Large intestine (tissue), 3 donors: ENCODE measurements around the gene DMRT1. TPM values are rescaled to one million over a fixed set of nuclear protein-coding genes. Genes with fewer than 3 reads are reported as not detected.

Experiments used
- DNase-seq, 2 donors: peaks; one replicate each; pipeline versions ENCODE4 v3.0.0 to v3.0.0-alpha.2; 2013
- H3K27ac ChIP-seq: one replicate; pipeline ENCODE4 v1.5.1; 2013; ENCODE audit warnings: low read length
- H3K27me3 ChIP-seq: 2 replicates; pipeline ENCODE4 v1.6.1; 2013; ENCODE audit warnings: low read length; ENCODE audit not compliant: control insufficient read depth, insufficient read depth
- H3K36me3 ChIP-seq: 2 replicates; pipeline ENCODE4 v1.6.1; 2013; ENCODE audit warnings: low read length; ENCODE audit not compliant: control insufficient read depth, insufficient read depth
- H3K4me1 ChIP-seq: one replicate; pipeline ENCODE4 v1.6.1; 2013; ENCODE audit warnings: low read length; ENCODE audit not compliant: control insufficient read depth, insufficient read depth
- H3K4me3 ChIP-seq: one replicate; pipeline ENCODE4 v1.5.1; 2013; ENCODE audit warnings: low read length
- H3K9me3 ChIP-seq: one replicate; pipeline ENCODE4 v1.6.1; 2013; ENCODE audit warnings: mild to moderate bottlenecking, low read depth, low read length, moderate library complexity; ENCODE audit not compliant: control insufficient read depth
- WGBS: methylation state at CpG from one replicate; pipeline ENCODE4 v1.1.5; 2013; ENCODE audit warnings: low lambda C conversion rate; ENCODE audit not compliant: insufficient coverage; 5-methylcytosine and 5-hydroxymethylcytosine counted together
- polyA plus RNA-seq: library from polyadenylated mRNA; unstranded; fragments of 120-200 nt; gene quantifications from one replicate; pipeline ENCODE4 v1.2.1, GENCODE V29; 2013

Gene DMRT1
- polyA plus RNA-seq, 1 donor = not detected

- Histone ChIP-seq H3K4me3 (no peak overlapping the region), H3K36me3 (no peaks in the 10 kb centered on the region), H3K4me1 (no peaks in the 10 kb centered on the region), H3K9me3 (no peaks in the 10 kb centered on the region), H3K27me3 (peaks cover 30% of the 10 kb centered on the region), H3K27ac (no peak overlapping the region)
- DNase-seq = no peak
- WGBS = no CpG with 5 or more reads among the region's 7 CpGs
Measured at GRCh38 chr9:948497-948896, 107.0 kb downstream of the DMRT1 start.

- no peak for DNase-seq
- H3K27me3 ChIP-seq = peaks cover 37% of the 10 kb centered on the region
- H3K9me3 ChIP-seq = no peaks in the 10 kb centered on the region
- no peaks in the 10 kb centered on the region for H3K4me1 ChIP-seq
- H3K4me3 ChIP-seq = no peak overlapping the region
- no peaks in the 10 kb centered on the region for H3K36me3 ChIP-seq
- no CpG with 5 or more reads among the region's 1 CpG for WGBS
- H3K27ac ChIP-seq = no peak overlapping the region
Measured at GRCh38 chr9:950139-950538, 108.6 kb downstream of the DMRT1 start.

- no peak for DNase-seq
- 50% methylated on average over 2 of the region's 4 CpGs for WGBS
- Histone ChIP-seq H3K9me3 (no peaks in the 10 kb centered on the region), H3K4me1 (no peaks in the 10 kb centered on the region), H3K4me3 (no peak overlapping the region), H3K27me3 (peaks cover 30% of the 10 kb centered on the region), H3K36me3 (no peaks in the 10 kb centered on the region), H3K27ac (no peak overlapping the region)
Measured at GRCh38 chr9:952546-952945, 111.0 kb downstream of the DMRT1 start.

- H3K4me1 ChIP-seq = no peaks in the 10 kb centered on the region
- no peaks in the 10 kb centered on the region for H3K36me3 ChIP-seq
- H3K9me3 ChIP-seq = no peaks in the 10 kb centered on the region
- H3K4me3 ChIP-seq = no peak overlapping the region
- no peak overlapping the region for H3K27ac ChIP-seq
- peaks cover 46% of the 10 kb centered on the region for H3K27me3 ChIP-seq
- no peak for DNase-seq
- WGBS = no CpG with 5 or more reads among the region's 4 CpGs
Measured at GRCh38 chr9:959105-959504, 117.6 kb downstream of the DMRT1 start.

- Histone ChIP-seq H3K4me1 (no peaks in the 10 kb centered on the region), H3K27ac (no peak overlapping the region), H3K4me3 (no peak overlapping the region), H3K9me3 (no peaks in the 10 kb centered on the region), H3K27me3 (peaks cover 52% of the 10 kb centered on the region), H3K36me3 (no peaks in the 10 kb centered on the region)
- WGBS = 60% methylated on average over 1 of the region's 4 CpGs
- no peak for DNase-seq
Measured at GRCh38 chr9:959914-960313, 118.4 kb downstream of the DMRT1 start.

GRCh38 chr9:962023-962422 is 120.5 kb downstream of the DMRT1 start:
- H3K27me3 ChIP-seq = peaks cover 64% of the 10 kb centered on the region
- H3K4me3 ChIP-seq = no peak overlapping the region
- H3K9me3 ChIP-seq = no peaks in the 10 kb centered on the region
- DNase-seq = no peak
- WGBS = no CpG with 5 or more reads among the region's 6 CpGs
- no peaks in the 10 kb centered on the region for H3K4me1 ChIP-seq
- H3K36me3 ChIP-seq = no peaks in the 10 kb centered on the region
- no peak overlapping the region for H3K27ac ChIP-seq

- H3K9me3 ChIP-seq = peaks cover 11% of the 10 kb centered on the region
- H3K4me1 ChIP-seq = peaks cover 3% of the 10 kb centered on the region
- peaks cover 80% of the 10 kb centered on the region for H3K27me3 ChIP-seq
- WGBS = no CpG with 5 or more reads among the region's 4 CpGs
- no peaks in the 10 kb centered on the region for H3K36me3 ChIP-seq
- no peak overlapping the region for H3K4me3 ChIP-seq
- no peak for DNase-seq
- no peak overlapping the region for H3K27ac ChIP-seq
Measured at GRCh38 chr9:965497-965896, 124.0 kb downstream of the DMRT1 start.

- Histone ChIP-seq H3K9me3 (peaks cover 21% of the 10 kb centered on the region), H3K27me3 (peaks cover 80% of the 10 kb centered on the region), H3K4me3 (no peak overlapping the region), H3K27ac (no peak overlapping the region), H3K4me1 (peaks cover 12% of the 10 kb centered on the region), H3K36me3 (no peaks in the 10 kb centered on the region)
- DNase-seq = no peak
- no CpG with 5 or more reads among the region's 3 CpGs for WGBS
Measured at GRCh38 chr9:966870-967269, 125.4 kb downstream of the DMRT1 start.

- Histone ChIP-seq H3K4me3 (no peak overlapping the region), H3K27me3 (peaks cover 81% of the 10 kb centered on the region), H3K4me1 (peaks cover 15% of the 10 kb centered on the region), H3K36me3 (no peaks in the 10 kb centered on the region), H3K9me3 (peaks cover 24% of the 10 kb centered on the region), H3K27ac (no peak overlapping the region)
- DNase-seq = no peak
- 0% methylated on average over 3 of the region's 6 CpGs for WGBS
Measured at GRCh38 chr9:967436-967835, 125.9 kb downstream of the DMRT1 start.

GRCh38 chr9:967903-968641 is 126.6 kb downstream of the DMRT1 start:
- no peak for DNase-seq
- no peak overlapping the region for H3K4me3 ChIP-seq
- WGBS = 4% methylated on average over 5 of the region's 15 CpGs
- H3K27ac ChIP-seq = no peak overlapping the region
- peaks cover 82% of the 10 kb centered on the region for H3K27me3 ChIP-seq
- H3K4me1 ChIP-seq = peaks cover 20% of the 10 kb centered on the region
- no peaks in the 10 kb centered on the region for H3K36me3 ChIP-seq
- H3K9me3 ChIP-seq = peaks cover 24% of the 10 kb centered on the region
